GM19035 (cell line): ENCODE results near the gene SEC62.
"Not testable (repeated sequence)": the region's sequence is repeated elsewhere in the genome, so short reads cannot be mapped to it uniquely, and the experiment has no call there.

Experiments
- ATAC-seq: cut with Tn5 transposase; IDR thresholded peaks from one replicate; pipeline ENCODE4 v1.9.1; 2021; ENCODE audit not compliant: unreplicated experiment

Gene SEC62

DNA sequence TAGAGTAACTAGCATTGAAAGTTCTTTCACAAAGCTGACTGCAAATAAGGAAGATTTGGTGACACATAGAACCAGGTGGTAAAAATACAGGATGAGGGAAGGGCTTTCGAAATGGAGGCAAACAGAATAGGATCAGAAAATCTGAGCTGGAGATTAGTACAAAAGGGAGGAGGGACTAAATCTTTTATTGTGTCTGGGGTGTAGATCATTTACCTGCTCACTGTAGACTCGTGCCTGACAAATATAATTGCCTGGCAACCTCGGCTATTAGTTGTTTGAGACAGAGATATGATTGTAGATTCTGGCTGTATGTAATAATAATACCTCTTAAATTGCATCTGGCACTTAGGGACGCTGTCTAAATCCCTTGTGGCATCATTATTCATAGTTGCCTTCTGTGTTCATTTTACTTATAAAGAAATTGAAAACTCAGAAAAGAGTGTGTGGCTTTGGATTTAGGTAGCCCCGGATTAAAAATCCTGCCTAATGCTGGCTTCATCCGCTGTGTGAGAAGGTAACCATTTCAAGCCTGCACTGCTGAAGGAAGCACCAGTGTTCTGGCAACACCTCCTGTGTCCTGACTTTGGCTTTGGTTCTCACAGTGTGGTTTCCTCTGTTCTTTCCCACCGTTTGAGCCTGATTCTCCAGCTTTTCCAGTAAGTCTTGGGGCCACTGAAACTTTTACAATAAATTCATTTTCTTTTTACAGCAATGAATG lies 46.2 kb downstream of the SEC62 start:
- no peak for ATAC-seq

DNA sequence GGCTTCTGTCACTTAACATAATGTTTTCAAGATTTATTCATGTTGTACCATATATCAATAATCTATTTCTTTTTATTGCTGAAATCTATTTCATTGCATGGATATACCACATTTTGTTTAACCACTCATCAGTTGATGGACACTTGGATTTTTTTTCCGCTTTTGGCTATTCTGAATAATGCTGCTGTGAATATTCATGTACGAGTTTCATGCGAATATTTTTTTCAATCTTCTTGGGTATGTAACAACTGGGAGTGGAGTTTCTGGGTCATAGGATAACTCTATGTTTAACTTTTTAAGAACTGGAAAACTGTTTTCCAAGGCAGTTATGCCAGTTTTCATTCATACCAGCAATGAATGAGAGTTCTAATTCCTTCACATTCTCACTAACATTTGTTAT lies 49.5 kb downstream of the SEC62 start:
- no peak for ATAC-seq

DNA sequence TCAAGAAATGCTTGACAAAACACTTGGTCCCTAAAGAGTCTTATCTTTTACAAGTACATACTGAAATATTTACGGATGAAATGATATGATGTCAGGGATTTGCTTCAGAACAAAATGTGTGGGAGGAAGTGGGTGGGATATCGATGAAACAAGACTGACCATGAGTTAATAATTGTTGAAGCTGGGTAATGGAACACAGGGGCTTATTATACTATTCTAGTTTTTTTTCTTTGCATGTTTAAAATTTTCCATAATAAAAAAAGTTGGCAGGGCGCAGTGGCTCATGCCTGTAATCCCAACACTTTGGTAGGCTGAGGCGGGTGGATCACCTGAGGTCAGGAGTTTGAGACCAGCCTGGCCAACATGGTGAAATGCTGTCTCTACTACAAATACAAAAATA lies 52.7 kb downstream of the SEC62 start:
- not testable (repeated sequence) for ATAC-seq

DNA sequence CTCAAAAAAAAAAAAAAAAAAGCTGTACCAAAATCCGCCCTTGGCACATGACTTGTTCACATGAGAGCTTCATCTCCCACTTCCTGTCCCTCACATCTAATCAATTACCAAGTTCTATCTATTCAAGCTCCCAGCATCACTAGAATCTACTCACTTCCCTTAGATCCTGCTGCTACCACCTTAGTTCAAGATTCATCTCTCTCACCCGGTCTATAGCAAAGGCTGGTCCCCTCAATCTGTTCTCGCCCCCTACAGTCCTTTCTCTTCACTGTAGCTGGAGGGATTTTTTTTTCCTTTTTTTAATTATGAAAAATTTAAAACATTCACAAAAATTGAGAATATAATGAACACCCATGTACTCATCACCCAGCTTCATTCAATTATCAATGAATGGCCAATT lies 54.5 kb downstream of the SEC62 start:
- no peak for ATAC-seq

DNA sequence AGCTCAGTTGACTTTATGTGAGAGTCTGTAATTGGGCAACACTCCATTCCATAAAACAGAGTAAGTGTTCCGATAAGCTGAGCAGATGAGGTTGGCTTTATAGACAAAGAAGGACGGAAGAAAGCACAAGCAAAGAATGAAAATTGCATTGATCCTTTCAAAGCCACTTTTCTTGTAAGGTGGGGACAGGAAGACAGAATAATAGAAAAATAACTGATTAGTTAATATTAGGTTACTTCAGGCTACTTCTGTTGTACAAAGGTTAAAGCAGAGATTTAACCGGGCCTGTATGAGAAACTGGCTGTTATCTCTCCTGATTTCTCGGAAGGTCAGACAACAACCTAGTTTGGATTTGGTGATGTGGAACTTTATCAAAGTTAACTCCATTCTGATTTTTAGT lies 55.7 kb downstream of the SEC62 start:
- ATAC-seq = no peak

DNA sequence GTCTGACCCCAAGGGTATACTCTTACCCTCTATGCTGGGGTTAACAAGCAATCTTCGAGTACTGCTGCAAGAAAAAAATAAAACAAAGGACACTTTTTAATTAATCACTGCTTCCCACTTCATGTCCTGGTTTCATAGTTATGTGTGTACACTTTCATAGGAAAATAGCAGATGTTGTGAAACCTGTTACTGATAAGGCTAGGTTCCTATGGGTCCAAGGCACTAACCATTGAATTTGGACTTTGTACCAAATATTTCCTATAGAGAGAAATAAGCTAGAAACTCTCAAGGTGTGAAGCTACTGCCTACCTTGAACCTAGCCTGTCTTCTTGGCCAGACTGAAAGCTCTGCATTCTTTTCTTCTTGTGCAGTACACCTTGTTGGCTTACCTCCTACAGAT lies 56.6 kb downstream of the SEC62 start:
- no peak for ATAC-seq

DNA sequence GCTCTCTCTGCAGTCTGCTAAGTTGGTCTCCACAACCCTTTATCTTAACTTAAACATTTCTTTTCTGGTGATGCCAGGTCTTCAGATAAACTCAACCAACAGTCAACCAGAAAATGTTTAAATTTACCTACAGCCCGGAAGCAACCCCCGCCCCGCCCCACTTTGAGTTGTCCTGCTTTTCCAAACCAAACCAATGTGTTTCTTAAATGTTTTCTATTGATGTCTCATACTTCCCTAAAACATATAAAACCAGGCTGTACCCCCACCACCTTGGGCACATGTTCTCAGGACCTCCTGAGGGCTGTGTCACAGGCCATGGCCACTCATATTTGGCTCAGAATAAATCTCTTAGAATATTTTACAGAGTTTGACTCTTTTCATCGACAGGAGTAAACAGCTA lies 58.0 kb downstream of the SEC62 start:
- no peak for ATAC-seq

DNA sequence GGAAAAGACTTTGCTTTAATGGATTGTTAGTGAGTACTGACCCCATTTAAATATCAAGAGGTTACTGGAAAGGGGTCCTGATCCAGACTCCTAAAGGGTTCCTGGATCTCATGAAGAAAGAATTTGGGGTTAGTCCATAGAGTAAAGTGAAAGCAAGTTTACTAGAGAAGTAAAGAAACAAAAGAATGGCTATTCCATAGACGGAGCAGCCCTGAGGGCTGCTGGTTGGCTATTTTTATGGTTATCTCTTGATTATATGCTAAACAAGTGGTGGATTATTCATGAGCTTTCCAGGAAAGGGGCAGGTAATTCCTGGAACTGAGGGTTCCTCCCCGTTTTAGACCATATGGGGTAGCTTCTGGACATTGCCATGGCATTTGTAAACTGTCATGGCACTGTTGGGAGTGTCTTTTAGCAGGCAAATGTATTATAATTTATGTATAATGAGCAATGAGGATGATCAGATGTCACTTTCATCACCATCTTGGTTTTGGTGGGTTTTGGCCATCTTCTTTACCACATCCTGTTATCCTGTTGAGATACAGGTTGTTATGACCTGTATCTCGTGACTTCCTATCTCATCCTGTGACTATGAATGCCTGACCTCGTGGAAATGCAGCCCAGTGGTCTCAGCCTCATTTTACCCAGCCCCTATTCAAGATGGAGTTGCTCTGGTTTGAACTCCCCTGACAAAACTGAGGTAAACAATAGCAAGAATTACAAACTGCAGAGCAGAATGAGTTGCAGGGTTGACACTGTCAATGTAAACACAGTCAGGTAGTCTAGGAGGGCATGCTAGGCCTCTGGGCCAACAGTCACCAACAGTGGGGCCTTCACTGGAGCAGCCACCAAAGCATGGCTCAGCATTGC lies 60.9 kb downstream of the SEC62 start:
- no peak for ATAC-seq

DNA sequence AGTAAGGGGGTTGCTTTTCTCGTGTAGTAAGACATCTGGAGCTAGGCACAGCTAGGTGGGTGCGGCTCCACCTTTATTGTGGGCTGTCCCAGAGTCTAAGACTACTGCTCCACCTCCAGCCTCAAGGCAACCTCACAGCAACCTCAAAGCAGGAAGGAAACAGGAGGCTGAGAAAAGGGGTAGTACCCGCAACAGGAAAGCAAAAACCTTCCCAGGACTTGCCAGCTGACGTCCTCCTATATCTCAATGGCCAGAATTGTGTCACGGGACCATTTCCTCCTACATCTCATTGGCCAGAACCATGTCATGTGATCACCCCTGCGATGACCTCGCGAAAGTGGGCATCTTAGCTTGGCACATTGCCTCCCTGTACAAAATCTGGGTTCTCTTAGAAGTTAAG lies 66.9 kb downstream of the SEC62 start:
- ATAC-seq = no peak

DNA sequence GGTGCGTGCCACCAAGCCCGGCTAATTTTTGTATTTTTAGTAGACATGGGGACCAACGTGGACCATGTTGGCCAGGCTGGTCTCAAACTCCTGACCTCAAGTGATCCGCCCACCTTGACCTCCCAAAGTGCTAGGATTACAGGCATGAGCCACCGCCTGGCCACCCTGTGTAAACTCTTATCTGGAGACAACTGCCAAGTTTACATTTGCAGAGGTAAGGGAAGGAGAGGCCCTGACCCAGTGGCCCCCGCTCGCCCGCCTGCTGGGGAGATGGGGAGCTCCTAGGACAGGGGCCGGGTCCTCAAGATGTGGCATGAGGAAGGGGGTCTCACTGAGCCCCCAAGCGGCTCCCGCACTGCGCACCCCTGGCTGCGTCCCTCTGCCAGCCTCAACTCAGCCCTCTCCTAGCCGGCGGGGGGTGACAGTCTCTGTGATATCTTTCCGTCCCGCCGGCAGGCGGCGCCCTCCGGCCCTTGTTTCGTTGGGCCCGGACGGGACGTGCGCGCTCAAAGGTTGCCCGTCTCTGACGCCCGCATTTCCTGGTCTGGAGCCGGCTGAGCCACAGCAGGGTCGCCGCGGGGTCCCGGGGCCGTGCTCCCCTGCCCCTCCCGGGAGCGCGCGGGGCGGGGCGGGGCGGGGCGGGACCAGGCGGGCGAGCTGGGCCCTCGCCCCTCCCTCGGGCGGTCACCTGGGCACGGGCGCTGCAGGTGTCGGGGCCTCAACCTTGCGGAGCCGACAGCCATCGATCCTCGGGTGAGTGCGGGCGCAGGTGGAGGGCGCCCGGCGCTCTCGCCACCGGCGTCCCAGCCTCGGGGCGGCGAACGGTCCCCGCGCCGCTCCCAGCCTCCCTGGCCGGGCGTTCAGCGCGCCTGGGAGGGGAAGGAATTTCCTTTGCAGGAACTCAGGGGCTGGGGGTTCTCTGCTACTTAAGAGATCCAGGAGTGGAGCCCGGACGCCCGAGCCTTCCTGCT lies 71.1 kb downstream of the SEC62 start, which contains the start of gene GPR160:
Gene GPR160, plus strand, starts transcription at position 533 of the 971 bp plus-strand sequence. CDS start 45,978 bp downstream, outside the sequence.
- peak; percentile 84 for ATAC-seq

DNA sequence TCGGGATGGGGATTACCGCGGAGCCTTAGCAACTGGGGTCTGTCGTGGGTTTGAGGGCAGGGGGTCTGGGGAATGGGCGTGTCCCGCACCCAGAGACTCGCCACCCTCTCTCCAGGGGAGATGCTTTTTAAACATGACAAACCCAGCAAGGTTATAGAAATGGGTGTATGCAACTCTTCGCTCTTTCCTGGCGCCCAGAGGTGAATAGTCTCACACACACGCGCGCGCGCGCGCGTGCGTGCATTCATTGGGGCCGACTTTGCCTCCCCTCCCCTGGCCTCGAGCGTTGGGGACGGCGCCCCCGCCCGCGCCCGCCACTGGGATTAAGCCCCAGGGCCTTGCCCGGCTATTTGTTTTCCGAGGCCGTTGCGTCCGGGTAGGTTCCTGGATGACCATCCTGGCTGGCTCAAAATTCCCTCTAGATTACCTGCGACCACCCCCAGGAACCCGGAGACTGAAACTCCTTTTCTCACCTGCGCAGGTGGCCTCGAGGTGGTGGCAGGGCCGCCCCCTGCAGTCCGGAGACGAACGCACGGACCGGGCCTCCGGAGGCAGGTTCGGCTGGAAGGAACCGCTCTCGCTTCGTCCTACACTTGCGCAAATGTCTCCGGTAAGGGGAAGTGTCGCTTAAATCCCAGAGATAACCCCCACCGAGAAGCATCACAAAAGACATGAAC lies 72.0 kb downstream of the SEC62 start:
- peak; percentile 12 for ATAC-seq

DNA sequence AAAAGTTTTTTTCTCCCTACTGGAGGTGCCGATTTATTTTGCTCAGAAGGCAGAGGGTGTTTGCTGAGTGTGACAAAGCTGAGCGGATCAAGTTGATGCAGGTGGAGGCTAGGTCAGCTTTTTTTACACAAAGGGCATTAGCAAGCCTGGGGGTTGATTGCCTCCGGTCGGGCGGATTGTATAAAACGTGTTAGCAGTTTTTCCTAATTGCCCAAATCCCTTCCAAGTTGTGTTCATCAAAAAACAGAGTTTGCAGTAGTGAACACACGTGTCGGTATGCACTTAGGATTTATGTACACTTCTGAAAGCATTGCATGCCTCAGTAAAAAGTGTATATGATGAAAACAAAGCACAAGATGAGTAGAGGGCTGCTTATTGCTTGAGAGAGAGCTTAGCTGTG lies 73.8 kb downstream of the SEC62 start:
- ATAC-seq = no peak

DNA sequence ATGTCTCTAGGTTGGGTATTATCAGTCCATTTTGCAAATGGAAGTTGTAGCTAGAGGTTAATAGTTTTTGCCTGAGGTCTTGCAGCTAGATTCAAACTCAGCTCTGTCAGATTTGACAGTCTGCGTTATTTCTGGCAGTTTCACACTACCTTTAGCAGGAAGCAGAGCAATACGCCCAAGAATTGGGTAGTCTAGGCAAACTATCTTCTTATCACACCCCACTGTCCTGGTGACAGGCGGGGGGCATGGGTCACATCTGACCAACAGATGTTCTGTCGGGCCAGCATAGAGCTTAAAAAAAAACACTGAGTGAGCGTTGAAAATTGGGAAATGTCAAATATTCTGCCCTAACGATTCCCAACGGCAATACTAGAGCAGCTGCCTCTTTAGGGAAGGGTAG lies 76.9 kb downstream of the SEC62 start:
- no peak for ATAC-seq

DNA sequence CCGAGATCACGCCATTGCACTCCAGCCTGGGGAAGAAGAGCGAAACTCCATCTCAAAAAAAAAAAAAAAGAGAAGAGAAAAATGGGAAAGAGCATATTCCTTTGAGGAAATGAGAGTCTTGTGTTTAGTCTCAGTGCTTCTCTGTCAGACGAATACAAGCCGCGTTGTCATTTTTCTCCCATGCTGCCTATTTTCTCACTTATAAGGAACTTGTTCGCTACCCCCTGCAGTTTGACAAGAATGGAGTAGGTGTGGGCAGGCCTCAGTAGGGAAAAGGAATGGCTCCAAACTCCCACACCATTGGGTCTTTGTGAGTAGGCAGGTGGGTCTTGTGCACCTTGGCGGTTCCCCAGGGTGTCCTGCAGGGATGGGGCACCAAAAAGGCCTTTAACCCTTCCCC lies 77.7 kb downstream of the SEC62 start:
- no peak for ATAC-seq

DNA sequence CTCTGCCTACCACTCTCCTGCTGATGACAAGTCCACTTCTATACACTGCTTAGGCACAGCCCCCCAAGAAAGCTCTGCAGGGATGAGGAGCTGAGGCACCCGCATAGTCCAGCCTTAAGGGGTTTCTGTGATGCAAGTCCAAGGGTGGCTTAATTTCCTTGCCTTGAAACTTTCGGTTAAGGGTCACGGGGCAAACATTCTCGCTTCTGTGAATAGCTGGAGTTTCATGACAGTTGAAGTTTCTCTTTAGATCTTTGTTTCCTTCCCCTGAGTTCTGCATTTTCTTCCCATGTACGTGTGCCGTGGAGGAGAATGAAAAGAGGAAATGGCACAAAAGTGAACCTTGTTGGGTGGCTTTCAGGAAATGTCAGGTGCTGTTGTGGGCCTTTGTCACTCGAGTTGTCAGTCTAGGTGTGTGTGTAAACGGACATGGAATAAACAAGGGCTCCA lies 78.2 kb downstream of the SEC62 start:
- ATAC-seq = peak; percentile 80

DNA sequence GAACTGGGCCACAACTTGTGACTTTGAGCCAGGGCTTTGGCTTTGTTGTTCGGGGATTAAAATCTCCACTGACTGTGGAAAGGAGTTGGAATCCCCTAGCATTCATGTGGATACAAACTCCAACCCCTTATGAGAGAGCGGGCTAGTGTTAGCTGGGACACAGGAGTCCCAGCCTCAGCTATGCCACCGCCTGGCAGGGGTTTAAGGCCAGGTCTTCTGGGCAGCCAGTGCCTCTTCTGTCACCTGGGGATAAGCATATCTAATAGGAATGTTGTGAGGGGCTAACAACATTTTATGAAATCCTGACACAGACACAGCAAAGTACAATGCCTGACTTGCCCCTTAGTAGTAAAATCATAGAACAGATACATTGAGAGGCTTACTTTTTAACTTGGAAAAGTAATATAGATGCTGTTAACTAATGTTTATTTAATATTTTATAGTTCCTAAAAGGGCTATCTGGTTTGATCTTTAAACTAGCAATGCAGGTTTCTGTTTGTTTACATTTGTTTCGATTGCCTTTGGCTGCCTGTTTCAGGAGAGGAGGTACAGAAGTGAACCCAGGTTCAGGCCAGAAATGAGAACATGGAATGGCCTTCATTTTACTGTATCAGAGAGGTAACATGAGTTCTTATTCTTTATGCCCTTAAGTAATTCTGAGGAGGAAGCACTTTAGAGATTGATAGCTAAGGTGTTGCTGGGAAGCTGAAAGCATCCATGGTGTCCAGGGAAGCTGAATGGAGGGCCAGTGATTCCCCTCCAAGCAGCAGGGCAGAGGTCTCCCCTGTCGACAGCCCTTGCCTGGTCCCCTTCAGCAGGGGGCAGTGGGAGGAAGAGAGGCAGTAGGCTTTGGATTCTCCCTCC lies 79.9 kb downstream of the SEC62 start:
- no peak for ATAC-seq

DNA sequence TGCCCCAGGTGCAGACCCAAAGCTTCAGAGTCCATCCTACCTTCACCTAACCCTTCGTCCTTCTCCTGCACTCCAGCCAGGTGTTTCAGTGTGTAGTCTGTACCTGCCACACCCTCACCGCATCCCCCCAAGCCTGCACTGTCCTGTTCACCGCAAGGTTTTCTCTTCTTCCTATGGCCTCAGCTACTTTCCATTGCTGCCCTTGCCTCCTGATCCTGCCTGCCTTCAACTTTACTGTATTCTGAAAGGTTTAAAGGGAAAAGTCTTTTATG lies 80.5 kb downstream of the SEC62 start:
- ATAC-seq = no peak
